HAP-1 (cell line): ENCODE measurements around the gene LAGE3.
"Not testable (repeated sequence)": the region's sequence is repeated elsewhere in the genome, so short reads cannot be mapped to it uniquely, and the experiment has no call there.

Source experiments
- DNase-seq, 2 experiments: peaks; one replicate each; pipeline ENCODE4 v3.0.0-alpha.2; 2016 to 2020; ENCODE audit warnings: low spot score in 2 of 2
- H3K27me3 ChIP-seq: fragments of 250-450 bp; sonication (Bioruptor Pico); 2 replicates; pipeline ENCODE4 v1.5.1; 2020; ENCODE audit warnings: low read depth, mild to moderate bottlenecking, moderate library complexity
- H3K36me3 ChIP-seq: fragments of 250-450 bp; sonication (Bioruptor Pico); replicated peaks from 2 replicates; pipeline ENCODE4 v1.5.1; 2020; ENCODE audit warnings: mild to moderate bottlenecking
- H3K4me1 ChIP-seq: fragments of 250-450 bp; sonication (Bioruptor Pico); 2 replicates; pipeline ENCODE4 v1.5.1; 2020; ENCODE audit warnings: mild to moderate bottlenecking
- H3K4me3 ChIP-seq: fragments of 250-450 bp; sonication (Bioruptor Pico); 2 replicates; pipeline ENCODE4 v1.5.1; 2020; ENCODE audit warnings: mild to moderate bottlenecking, moderate library complexity
- H3K9me3 ChIP-seq: fragments of 250-450 bp; sonication (Bioruptor Pico); 2 replicates; pipeline ENCODE4 v1.5.1; 2020; ENCODE audit warnings: mild to moderate bottlenecking, moderate library complexity
- in situ Hi-C: fragments of 300-500 bp; cut with MboI; formaldehyde crosslinking; loops from 3 replicates; pipeline ENCODE4 v1.14.3; 2020; ENCODE audit warnings: low sequenced_read_pairs, inconsistent platforms, mixed read lengths

LAGE3 gene

DNA sequence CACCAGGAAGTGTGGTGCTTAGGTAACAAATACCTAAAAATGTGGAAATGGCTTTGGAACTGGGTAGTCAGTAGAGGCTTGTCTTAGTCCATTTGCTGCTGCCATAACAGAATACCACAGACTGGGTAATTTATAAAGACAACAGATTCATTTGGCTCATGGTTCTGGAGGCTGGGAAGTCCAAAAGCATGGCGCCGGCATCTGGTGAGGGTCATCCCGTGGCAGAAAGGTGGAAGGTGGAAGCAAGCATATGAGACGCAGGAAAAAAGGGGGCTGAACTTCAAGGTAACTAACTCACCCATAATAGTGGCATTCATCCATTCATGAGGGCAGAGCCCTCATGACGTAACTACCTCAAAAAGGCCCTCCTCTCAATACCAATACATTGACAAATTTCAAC is 30.4 kb upstream of the LAGE3 start:
- in situ Hi-C loops = no loop called here
- no peaks in the 10 kb centered on the region for H3K27me3 ChIP-seq
- H3K4me1 ChIP-seq = no peaks in the 10 kb centered on the region
- peaks cover 52% of the 10 kb centered on the region for H3K36me3 ChIP-seq
- no peaks in the 10 kb centered on the region for H3K9me3 ChIP-seq
- H3K4me3 ChIP-seq = no peak overlapping the region
- DNase-seq = no peak

GRCh38 chrX:154508384-154508745 is 29.3 kb upstream of the LAGE3 start:
- Histone ChIP-seq H3K4me1 (no peaks in the 10 kb centered on the region), H3K27me3 (no peaks in the 10 kb centered on the region), H3K9me3 (no peaks in the 10 kb centered on the region), H3K36me3 (peaks cover 52% of the 10 kb centered on the region), H3K4me3 (no peak overlapping the region)
- in situ Hi-C loops = no loop called here
- no peak for DNase-seq

DNA sequence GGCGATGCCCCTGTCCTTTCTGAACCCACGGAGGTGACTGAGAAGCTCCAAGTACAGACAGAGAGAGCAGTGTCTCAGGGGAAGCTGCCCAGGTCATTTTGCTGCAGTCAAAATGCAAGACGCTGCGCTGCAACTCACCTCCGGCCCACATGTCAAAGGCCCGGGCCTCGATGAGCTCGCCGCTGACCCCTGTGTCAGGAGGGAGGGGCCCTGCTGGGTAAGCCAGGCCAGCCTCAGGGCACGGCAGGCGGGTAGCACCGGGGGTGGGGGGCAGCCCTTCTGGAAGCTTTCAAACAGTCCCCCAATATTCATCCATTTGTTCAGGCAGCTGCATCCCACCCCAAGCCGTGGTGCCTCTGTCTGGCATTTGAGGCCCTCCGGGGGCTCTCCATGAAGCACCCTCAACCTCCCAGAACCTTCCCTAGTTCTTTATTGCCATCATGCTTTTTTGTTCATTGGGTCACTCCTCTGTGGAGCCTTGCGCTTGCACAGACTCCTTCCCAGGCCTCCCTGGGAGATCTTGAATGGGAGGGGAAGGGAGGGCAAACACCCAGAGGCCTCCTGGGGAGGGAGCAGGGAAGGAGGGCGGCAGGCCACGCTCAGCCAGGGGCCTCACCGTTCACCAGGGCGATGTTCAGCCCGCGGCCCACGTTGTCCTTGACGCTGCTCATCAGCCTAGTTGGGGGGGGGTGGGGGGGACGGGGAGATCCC is 28.7 kb upstream of the LAGE3 start:
- H3K27me3 ChIP-seq = no peaks in the 10 kb centered on the region
- peaks cover 52% of the 10 kb centered on the region for H3K36me3 ChIP-seq
- in situ Hi-C loops = no loop called here
- no peaks in the 10 kb centered on the region for H3K4me1 ChIP-seq
- no peaks in the 10 kb centered on the region for H3K9me3 ChIP-seq
- H3K4me3 ChIP-seq = no peak overlapping the region
- no peak for DNase-seq

DNA sequence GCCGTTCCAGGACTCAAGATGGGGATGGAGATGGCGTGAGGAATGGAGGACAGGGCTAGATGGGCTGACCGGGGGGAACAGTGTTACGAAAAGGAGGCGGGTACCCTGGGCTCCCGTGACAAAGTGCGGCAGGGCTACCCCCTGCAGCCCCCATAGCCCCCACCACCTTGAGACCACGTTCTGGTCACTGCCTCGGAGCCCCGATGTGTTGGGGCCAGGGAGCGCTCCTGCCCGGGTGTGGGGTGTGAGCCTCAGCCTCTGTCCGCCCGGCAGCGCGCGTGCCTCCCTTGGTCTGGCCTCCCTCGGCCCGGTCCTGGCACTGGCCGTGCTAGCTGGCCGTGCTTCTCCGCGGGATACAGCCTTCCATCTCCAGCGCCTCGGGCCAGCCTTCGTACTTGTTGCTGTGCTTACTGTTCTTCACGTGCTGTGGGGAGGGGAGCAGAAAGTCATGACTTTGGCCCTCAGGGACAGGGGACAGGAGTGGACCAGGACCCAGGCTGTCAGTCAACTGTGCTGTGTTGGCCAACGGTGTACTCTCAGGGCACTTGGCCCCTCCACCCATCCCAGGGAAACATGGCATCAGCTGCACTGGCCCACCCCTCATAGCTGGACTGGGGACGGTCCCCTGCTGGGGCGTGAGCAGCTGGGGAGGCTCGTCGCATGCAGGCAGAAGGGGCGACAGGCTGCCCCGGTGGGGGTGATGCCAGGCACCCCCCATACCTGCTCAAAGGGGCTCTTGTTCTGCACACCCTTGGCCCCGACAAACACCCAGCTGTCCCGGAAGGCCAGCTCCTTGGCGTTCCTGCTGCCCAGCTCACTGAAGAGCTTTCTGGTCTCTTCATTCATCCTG is 27.6 kb upstream of the LAGE3 start:
- H3K36me3 ChIP-seq = peaks cover 52% of the 10 kb centered on the region
- no peak overlapping the region for H3K4me3 ChIP-seq
- H3K4me1 ChIP-seq = no peaks in the 10 kb centered on the region
- H3K27me3 ChIP-seq = no peaks in the 10 kb centered on the region
- H3K9me3 ChIP-seq = no peaks in the 10 kb centered on the region
- in situ Hi-C loops = no loop called here
- DNase-seq = no peak

DNA sequence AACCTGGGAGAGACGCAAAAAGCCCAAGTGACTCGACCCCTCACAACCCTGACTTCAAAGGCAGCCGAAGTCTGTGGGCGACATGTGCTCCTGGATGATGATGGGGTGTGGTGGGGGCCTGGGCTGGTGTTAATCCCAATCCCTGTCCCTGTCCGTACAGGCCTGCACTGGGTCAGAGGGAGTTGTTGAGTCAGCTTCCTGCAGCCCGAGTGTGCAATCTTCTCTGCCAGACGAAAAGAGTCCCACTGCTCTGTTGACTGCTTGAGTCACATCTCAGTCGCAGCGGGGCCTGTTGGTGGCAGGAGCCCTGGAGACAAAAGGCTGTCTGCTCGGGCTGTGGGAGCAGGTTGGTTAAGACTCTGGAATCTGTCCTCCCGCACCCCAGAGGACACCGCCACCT is 26.7 kb upstream of the LAGE3 start:
- peaks cover 43% of the 10 kb centered on the region for H3K36me3 ChIP-seq
- in situ Hi-C loops = no loop called here
- H3K27me3 ChIP-seq = no peaks in the 10 kb centered on the region
- H3K4me3 ChIP-seq = no peak overlapping the region
- H3K4me1 ChIP-seq = no peaks in the 10 kb centered on the region
- H3K9me3 ChIP-seq = no peaks in the 10 kb centered on the region
- DNase-seq = no peak

DNA sequence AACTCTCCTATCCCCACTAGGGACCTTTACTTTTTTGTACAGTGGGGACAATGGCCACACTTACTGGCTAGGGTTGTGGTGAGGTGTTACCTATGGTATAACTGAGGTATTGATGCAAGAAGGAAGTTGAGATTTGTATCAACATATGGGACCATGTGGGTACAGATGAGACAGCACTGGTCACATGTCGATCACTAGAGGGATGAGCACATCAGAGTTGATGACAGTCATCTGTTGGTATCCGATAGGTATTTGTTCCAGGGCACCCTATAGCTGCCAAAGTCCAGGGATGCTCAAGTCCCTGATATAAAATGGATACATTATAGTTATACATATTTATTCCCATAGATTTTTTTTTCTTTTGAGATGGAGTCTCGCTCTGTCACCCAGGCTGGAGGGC is 23.9 kb upstream of the LAGE3 start:
- Histone ChIP-seq H3K27me3 (no peaks in the 10 kb centered on the region), H3K4me3 (no peak overlapping the region), H3K9me3 (no peaks in the 10 kb centered on the region), H3K36me3 (peaks cover 27% of the 10 kb centered on the region), H3K4me1 (peaks cover 12% of the 10 kb centered on the region)
- no peak for DNase-seq
- in situ Hi-C loops = no loop called here

DNA sequence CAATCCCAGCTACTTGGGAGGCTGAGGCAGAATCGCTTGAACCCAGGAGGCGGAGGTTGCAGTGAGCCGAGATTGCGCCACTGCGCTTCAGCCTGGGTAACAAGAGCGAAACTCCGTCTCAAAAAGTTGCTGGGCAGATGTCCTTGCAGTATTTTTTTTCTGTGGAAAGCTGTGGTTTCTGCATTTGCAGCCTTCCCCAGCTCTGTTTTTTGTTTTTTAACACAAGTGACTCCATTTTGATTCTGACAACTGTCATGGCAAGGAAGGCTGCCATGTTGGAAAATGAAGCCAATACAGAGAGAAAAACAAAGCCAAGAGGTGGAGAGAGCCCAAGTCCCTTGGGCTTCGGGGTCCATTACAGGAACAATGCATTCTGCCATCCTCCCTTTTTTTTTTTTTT is 23.0 kb upstream of the LAGE3 start:
- Histone ChIP-seq H3K27me3 (no peaks in the 10 kb centered on the region), H3K36me3 (peaks cover 20% of the 10 kb centered on the region)
- in situ Hi-C loops = no loop called here

GRCh38 chrX:154501423-154501822 is 22.3 kb upstream of the LAGE3 start:
- H3K4me3 ChIP-seq, H3K27me3 ChIP-seq, H3K9me3 ChIP-seq, DNase-seq, in situ Hi-C loops: not testable (repeated sequence)
- Histone ChIP-seq H3K36me3 (peaks cover 14% of the 10 kb centered on the region), H3K4me1 (peaks cover 12% of the 10 kb centered on the region)

More for the DNA sequence above, 23.0 kb upstream of the LAGE3 start:
- Histone ChIP-seq H3K9me3 (no peaks in the 10 kb centered on the region), H3K4me3 (no peak overlapping the region), H3K4me1 (peaks cover 12% of the 10 kb centered on the region)
- no peak for DNase-seq

GRCh38 chrX:154496591-154497137 is 17.6 kb upstream of the LAGE3 start:
- in situ Hi-C loops, H3K27me3 ChIP-seq, H3K9me3 ChIP-seq, H3K36me3 ChIP-seq, DNase-seq, H3K4me3 ChIP-seq: not testable (repeated sequence)
- peaks cover 12% of the 10 kb centered on the region for H3K4me1 ChIP-seq

DNA sequence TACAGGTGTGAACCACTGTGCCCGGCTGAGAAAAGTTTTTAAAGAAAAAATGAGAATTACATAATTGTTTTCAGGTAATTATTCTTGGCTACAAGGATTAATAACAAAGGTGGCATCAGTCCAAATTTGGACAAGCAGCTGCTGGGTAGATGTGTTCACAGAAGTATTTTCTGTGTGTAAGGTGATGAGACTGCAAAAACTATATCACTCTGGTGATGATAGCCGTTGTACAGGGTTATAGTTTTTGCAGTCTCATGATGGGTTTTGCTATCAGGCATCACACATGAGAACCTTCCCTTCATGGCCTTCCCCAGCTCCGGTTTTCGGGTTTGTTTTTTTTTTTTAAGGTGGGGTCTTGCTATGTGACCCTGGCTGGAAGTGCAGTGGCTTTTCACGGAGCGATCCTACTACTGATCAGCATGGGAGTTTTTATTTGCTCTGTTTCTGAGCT is 16.4 kb upstream of the LAGE3 start:
- Histone ChIP-seq H3K9me3 (no peaks in the 10 kb centered on the region), H3K4me1 (peaks cover 15% of the 10 kb centered on the region), H3K4me3 (no peak overlapping the region), H3K36me3 (no peaks in the 10 kb centered on the region), H3K27me3 (no peaks in the 10 kb centered on the region)
- no peak for DNase-seq
- in situ Hi-C loops = no loop called here

DNA sequence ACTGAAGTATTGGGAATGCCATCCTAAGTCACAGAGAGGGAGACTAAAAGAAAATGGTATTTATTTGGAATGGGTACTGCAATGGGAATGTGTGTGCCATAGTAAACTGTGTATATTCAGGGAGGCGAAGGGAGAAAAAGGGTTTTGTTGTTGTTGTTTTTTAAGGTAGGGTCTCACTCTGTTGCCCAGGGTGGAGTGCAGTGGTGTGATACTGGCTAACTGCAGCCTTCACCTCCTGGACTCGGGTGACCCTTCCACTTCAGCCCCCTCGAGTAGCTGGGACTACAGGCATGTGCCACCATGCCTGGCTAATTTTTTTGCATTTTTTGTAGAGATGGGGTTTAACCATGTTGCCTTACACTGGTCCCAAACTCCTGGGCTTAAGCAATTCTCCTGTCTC is 15.6 kb upstream of the LAGE3 start:
- Histone ChIP-seq H3K4me1 (peaks cover 15% of the 10 kb centered on the region), H3K4me3 (no peak overlapping the region), H3K36me3 (no peaks in the 10 kb centered on the region), H3K27me3 (no peaks in the 10 kb centered on the region), H3K9me3 (no peaks in the 10 kb centered on the region)
- no peak for DNase-seq
- in situ Hi-C loops = no loop called here

- in situ Hi-C loops = no loop called here
These were observed 11.5 kb upstream of the LAGE3 start, which contains the start of gene SLC10A3 for GRCh38 chrX:154490414-154491083. Gene SLC10A3, minus strand, starts transcription at chrX:154490629. Its CDS starts 1,689 bp downstream, at chrX:154488940.

GRCh38 chrX:154490021-154490413 is 10.9 kb upstream of the LAGE3 start:
- in situ Hi-C loops = no loop called here
- peak in 1 of 2 experiments; percentile 45 for DNase-seq
- Histone ChIP-seq H3K27me3 (no peaks in the 10 kb centered on the region), H3K9me3 (no peaks in the 10 kb centered on the region), H3K4me3 (peak overlapping the region; percentile 69), H3K36me3 (peaks cover 31% of the 10 kb centered on the region), H3K4me1 (peaks cover 25% of the 10 kb centered on the region)

More at GRCh38 chrX:154490414-154491083, 11.5 kb upstream of the LAGE3 start, which contains the start of gene SLC10A3:
- DNase-seq = peak; percentile 96 to 98
- peaks cover 26% of the 10 kb centered on the region for H3K36me3 ChIP-seq
- H3K4me3 ChIP-seq = peak within 1 kb of the TSS; percentile 69
- H3K27me3 ChIP-seq = no peaks in the 10 kb centered on the region
- H3K9me3 ChIP-seq = no peaks in the 10 kb centered on the region
- H3K4me1 ChIP-seq = peaks cover 20% of the 10 kb centered on the region
